ENCODE data around the gene HBS1L. TPM values are rescaled to one million over a fixed set of nuclear protein-coding genes. Genes with fewer than 3 reads are reported as not detected.
A peak's percentile ranks its signal among the peaks of the same experiment; 100 is the strongest.

HBS1L gene
- total RNA-seq, 4 donors from 2014 or later: 30.1 to 55.1 (median 40.4) TPM

GRCh38 chr6:134956032-134956431 lies 98.6 kb downstream of the HBS1L start:
- intact Hi-C loops (cut with DNase I; ENCODE audit: low total_unique reads): no loop called here
- 84 to 86% methylated on average over 5 of the region's 5 CpGs for WGBS, 2 donors
- no peak for DNase-seq (ENCODE audit: low spot score in 2 of 2)
- H3K4me3 ChIP-seq (ENCODE audit: low read depth, poor library complexity, severe bottlenecking): no peak overlapping the region
- no peak for TF ChIP-seq CTCF (IDR thresholded peaks at IDR 0.05)
- TF ChIP-seq POLR2A (IDR thresholded peaks at IDR 0.05): no peak

- no peak overlapping the region for H3K4me3 ChIP-seq (ENCODE audit: low read depth, poor library complexity, severe bottlenecking)
- 71 to 75% methylated on average over 4 of the region's 4 CpGs for WGBS, 2 donors
- TF ChIP-seq POLR2A (IDR thresholded peaks at IDR 0.05) (no peak), CTCF (IDR thresholded peaks at IDR 0.05) (no peak)
- DNase-seq (ENCODE audit: low spot score in 2 of 2): no peak
- intact Hi-C loops (cut with DNase I; ENCODE audit: low total_unique reads): no loop called here
Observed at GRCh38 chr6:134954272-134955000, 100.2 kb downstream of the HBS1L start.

- H3K4me3 ChIP-seq (ENCODE audit: low read depth, poor library complexity, severe bottlenecking): no peak overlapping the region
- peak in 1 of 2 donors; percentile 52 for DNase-seq (ENCODE audit: low spot score in 2 of 2)
- WGBS, 2 donors: 90 to 93% methylated on average over 13 of the region's 13 CpGs
- intact Hi-C loops (cut with DNase I; ENCODE audit: low total_unique reads): no loop called here
- no peak for TF ChIP-seq POLR2A (IDR thresholded peaks at IDR 0.05)
- TF ChIP-seq CTCF (IDR thresholded peaks at IDR 0.05): no peak
Observed at GRCh38 chr6:134951494-134952263, 102.9 kb downstream of the HBS1L start.

GRCh38 chr6:134950482-134950881 lies 104.1 kb downstream of the HBS1L start:
- TF ChIP-seq POLR2A (IDR thresholded peaks at IDR 0.05) (no peak), CTCF (IDR thresholded peaks at IDR 0.05) (no peak)
- DNase-seq (ENCODE audit: low spot score in 2 of 2): no peak
- intact Hi-C loops (cut with DNase I; ENCODE audit: low total_unique reads): no loop called here
- 37 to 45% methylated on average over 2 of the region's 2 CpGs for WGBS, 2 donors
- H3K4me3 ChIP-seq (ENCODE audit: low read depth, poor library complexity, severe bottlenecking): no peak overlapping the region

- no peak within 1 kb of the TSS for H3K4me3 ChIP-seq (ENCODE audit: low read depth, poor library complexity, severe bottlenecking)
- no peak for TF ChIP-seq CTCF (IDR thresholded peaks at IDR 0.05)
- TF ChIP-seq POLR2A (IDR thresholded peaks at IDR 0.05): no peak
- intact Hi-C loops (cut with DNase I; ENCODE audit: low total_unique reads): loop anchor here (10.0 kb wide), 1 partner anchor 795 kb away; no protein-coding TSS in a partner anchor
- no peak for DNase-seq (ENCODE audit: low spot score in 2 of 2)
- 85 to 87% methylated on average over 4 of the region's 4 CpGs for WGBS, 2 donors
Observed at GRCh38 chr6:134949927-134950326, 104.7 kb downstream of the HBS1L start, which contains the start of gene ALDH8A1. TSS of gene ALDH8A1 (minus strand) at chr6:134950101. CDS start at chr6:134950053, 48 bp downstream.
